WTC11 (cell line): Measurements from ENCODE around the gene HOMEZ. TPM values are rescaled to one million over a fixed set of nuclear protein-coding genes. Genes with fewer than 3 reads are reported as not detected.

ENCODE experiments used
- ATAC-seq: fragments of 200-7000 bp; cut with Tn5 transposase; 2 replicates; pipeline ENCODE4 v1.10.0; 2021; ENCODE audit warnings: mild to moderate bottlenecking, moderate library complexity
- CTCF ChIA-PET: fragments of 300-600 bp; sonication (Branson Sonifier 250); formaldehyde crosslinking; loops from one replicate; lab custom pipeline; 2021; ENCODE audit warnings: antibody characterized with exemption; lab: Charles Lee
- POLR2A ChIA-PET: fragments of 350-600 bp; sonication (Branson Sonifier 250); formaldehyde crosslinking; loops from one replicate; lab custom pipeline; 2021; ENCODE audit warnings: antibody characterized with exemption; lab: Charles Lee
- DNase-seq: peaks from one replicate; pipeline ENCODE4 v3.0.0; 2021; ENCODE audit warnings: low spot score
- H3K27ac Mint-ChIP-seq: 2 replicates; pipeline ENCODE4 v1.8.0; 2021; ENCODE audit warnings: mixed read lengths
- H3K27me3 Mint-ChIP-seq: 2 replicates; pipeline ENCODE4 v1.8.0; 2021; ENCODE audit warnings: low read depth, mild to moderate bottlenecking, moderate library complexity, mixed read lengths
- H3K36me3 Mint-ChIP-seq: 2 replicates; pipeline ENCODE4 v1.8.0; 2021; ENCODE audit warnings: mixed read lengths
- H3K4me1 Mint-ChIP-seq: 2 replicates; pipeline ENCODE4 v1.8.0; 2022; ENCODE audit warnings: mixed read lengths
- H3K4me3 Mint-ChIP-seq: 2 replicates; pipeline ENCODE4 v1.8.0; 2021; ENCODE audit warnings: mild to moderate bottlenecking, moderate library complexity, mixed read lengths
- H3K9me3 Mint-ChIP-seq: 2 replicates; pipeline ENCODE4 v1.8.0; 2021; ENCODE audit warnings: mixed read lengths
- AFF4 ChIP-seq: sonication (generic); formaldehyde crosslinking; IDR thresholded peaks from 2 replicates; pipeline ENCODE4 v1.8.1; 2023; ENCODE audit warnings: mild to moderate bottlenecking, missing genetic modification reagents, borderline replicate concordance
- AR ChIP-seq: fragments of 250-450 bp; sonication (Bioruptor Pico); IDR thresholded peaks from 2 replicates; pipeline ENCODE4 v1.9.0; 2021; ENCODE audit warnings: mild to moderate bottlenecking
- ARID4B ChIP-seq: sonication (generic); formaldehyde crosslinking; IDR thresholded peaks from 2 replicates; pipeline ENCODE4 v1.8.0; 2023; ENCODE audit warnings: missing genetic modification reagents, mild to moderate bottlenecking, borderline replicate concordance
- CBFB ChIP-seq: sonication (generic); formaldehyde crosslinking; IDR thresholded peaks from 2 replicates; pipeline ENCODE4 v1.8.1; 2022; ENCODE audit warnings: mild to moderate bottlenecking, low read depth, missing genetic modification reagents
- ELF4 ChIP-seq: sonication (generic); formaldehyde crosslinking; IDR thresholded peaks from 2 replicates; pipeline ENCODE4 v1.8.1; 2022; ENCODE audit warnings: low read depth, mild to moderate bottlenecking, moderate library complexity, missing genetic modification reagents
- JAZF1 ChIP-seq: fragments of 250-450 bp; sonication (Bioruptor Pico); IDR thresholded peaks from 2 replicates; pipeline ENCODE4 v1.9.0; 2021; ENCODE audit warnings: moderate library complexity, mild to moderate bottlenecking, inconsistent platforms
- KAT7 ChIP-seq: sonication (generic); formaldehyde crosslinking; IDR thresholded peaks from 2 replicates; pipeline ENCODE4 v1.8.1; 2023; ENCODE audit warnings: missing genetic modification reagents, mild to moderate bottlenecking, borderline replicate concordance
- MAX ChIP-seq: sonication (generic); formaldehyde crosslinking; IDR thresholded peaks from 2 replicates; pipeline ENCODE4 v1.8.0; 2022; ENCODE audit warnings: mild to moderate bottlenecking, missing genetic modification reagents
- MLX ChIP-seq: sonication (generic); formaldehyde crosslinking; IDR thresholded peaks from 2 replicates; pipeline ENCODE4 v1.8.1; 2023; ENCODE audit warnings: mild to moderate bottlenecking, missing genetic modification reagents, moderate library complexity
- OVOL2 ChIP-seq: fragments of 250-450 bp; sonication (Bioruptor Pico); IDR thresholded peaks from 2 replicates; pipeline ENCODE4 v1.9.0; 2021; ENCODE audit warnings: mild to moderate bottlenecking, borderline replicate concordance
- SMAD3 ChIP-seq: sonication (generic); formaldehyde crosslinking; IDR thresholded peaks from 2 replicates; pipeline ENCODE4 v1.8.0; 2022; ENCODE audit warnings: missing genetic modification reagents, mild to moderate bottlenecking, borderline replicate concordance
- ZBTB43 ChIP-seq: sonication (generic); formaldehyde crosslinking; IDR thresholded peaks from 2 replicates; pipeline ENCODE4 v1.8.1; 2023; ENCODE audit warnings: mild to moderate bottlenecking, missing genetic modification reagents
- ZNF219 ChIP-seq: sonication (generic); formaldehyde crosslinking; IDR thresholded peaks from 2 replicates; pipeline ENCODE4 v1.8.0; 2023; ENCODE audit warnings: missing genetic modification reagents, mild to moderate bottlenecking, borderline replicate concordance
- ZNF232 ChIP-seq: sonication (generic); formaldehyde crosslinking; IDR thresholded peaks from 2 replicates; pipeline ENCODE4 v1.8.0; 2022; ENCODE audit warnings: mild to moderate bottlenecking, missing genetic modification reagents
- ZNF396 ChIP-seq: fragments of 250-450 bp; sonication (Bioruptor Pico); IDR thresholded peaks from 2 replicates; pipeline ENCODE4 v1.8.0; 2021; ENCODE audit warnings: mild to moderate bottlenecking, moderate library complexity, borderline replicate concordance
- ZNF425 ChIP-seq: fragments of 250-450 bp; sonication (Bioruptor Pico); conservative IDR thresholded peaks from 2 replicates; pipeline ENCODE4 v1.9.0; 2021; ENCODE audit warnings: mild to moderate bottlenecking
- ZNF512 ChIP-seq: sonication (generic); formaldehyde crosslinking; IDR thresholded peaks from 2 replicates; pipeline ENCODE4 v1.8.1; 2022; ENCODE audit warnings: missing genetic modification reagents, borderline replicate concordance
- total RNA-seq: library from RNA; stranded (reverse); gene quantifications from 3 replicates; pipeline ENCODE4 v1.2.3, GENCODE V29; 2021

HOMEZ gene
- total RNA-seq, 1 experiment from 2014 or later, result 10.7 TPM

GRCh38 chr14:23302290-23303225, 16.6 kb upstream of the HOMEZ start, which contains the start of gene PPP1R3E:
PPP1R3E (minus strand) TSS chr14:23302859; CDS start chr14:23302576, 283 bp downstream.
- H3K4me3 Mint-ChIP-seq, result peak within 1 kb of the TSS; percentile 96
- ChIA-PET CTCF (interaction anchor here (0.6 to 3.7 kb wide), 14 partner anchors 8 to 256 kb away, joined by 3 to 27 read pairs (median 6); partner anchors contain the start of genes CEBPE, HOMEZ, PABPN1 and RNF212B), POLR2A (interaction anchor here (0.7 to 2.7 kb wide), 4 partner anchors 19 to 182 kb away, joined by 3 to 18 read pairs (median 5); partner anchors contain the start of gene PABPN1)
- H3K4me1 Mint-ChIP-seq, result peaks cover 15% of the 10 kb centered on the region
- H3K27ac Mint-ChIP-seq, result peak within 1 kb of the TSS; percentile 95
- peak; percentile 65 for DNase-seq
- peaks cover 5% of the 10 kb centered on the region for H3K36me3 Mint-ChIP-seq
- peaks cover 51% of the 10 kb centered on the region for H3K27me3 Mint-ChIP-seq
- peak; percentile 3 for ATAC-seq
- H3K9me3 Mint-ChIP-seq, result no peaks in the 10 kb centered on the region
- TF ChIP-seq SMAD3 (CRISPR knock-in tag) (no peak), ZNF425 (CRISPR knock-in tag) (no peak), MLX (CRISPR knock-in tag) (no peak), KAT7 (CRISPR knock-in tag) (peak; percentile 35; the same call in 1 of the 2 replicates), ZNF512 (no peak), MAX (CRISPR knock-in tag) (no peak), AFF4 (CRISPR knock-in tag) (no peak), AR (no peak), ELF4 (CRISPR knock-in tag) (no peak), ZNF396 (CRISPR knock-in tag) (no peak), ZNF219 (CRISPR knock-in tag) (no peak), ZNF232 (no peak), CBFB (no peak), ARID4B (no peak), ZBTB43 (CRISPR knock-in tag) (no peak), JAZF1 (no peak), OVOL2 (CRISPR knock-in tag) (no peak)
